HepG2 (cell line): ENCODE measurements around the gene PTPRM.

Experiments used
- ATF2 ChIP-seq: sonication (generic); formaldehyde crosslinking; IDR thresholded peaks from 2 replicates; pipeline ENCODE4 v1.4.0; 2020; ENCODE audit warnings: missing genetic modification reagents
- CAMTA2 ChIP-seq: sonication (generic); formaldehyde crosslinking; IDR thresholded peaks from 2 replicates; pipeline ENCODE4 v1.4.0; 2020; ENCODE audit warnings: mild to moderate bottlenecking, missing genetic modification reagents, borderline replicate concordance
- CHD4 ChIP-seq: fragments of 200-600 bp; sonication (generic); IDR thresholded peaks from 2 replicates; pipeline ENCODE4 v1.7.0; 2017; ENCODE audit warnings: mild to moderate bottlenecking, low read length, borderline replicate concordance
- MAFK ChIP-seq, 2 experiments: IDR thresholded peaks in 1 of 2; conservative IDR thresholded peaks in 1 of 2; 2 replicates each; pipeline ENCODE4 v1.6.1; 2011; ENCODE audit warnings: improper control_type of control experiment in 2 of 2, low read length in 2 of 2
- POLR2A ChIP-seq, 2 experiments: IDR thresholded peaks; 2 replicates each; pipeline ENCODE4 v1.6.1; 2011; ENCODE audit warnings: low read depth in 2 of 2, low read length in 2 of 2, mild to moderate bottlenecking in 1 of 2, moderate library complexity in 1 of 2; ENCODE audit not compliant: insufficient read depth in 1 of 2
- SIX1 ChIP-seq: sonication (generic); formaldehyde crosslinking; IDR thresholded peaks from 2 replicates; pipeline ENCODE4 v1.4.0; 2020; ENCODE audit warnings: missing genetic modification reagents, borderline replicate concordance
- YY1 ChIP-seq: IDR thresholded peaks from 2 replicates; pipeline ENCODE4 v1.6.1; 2011; ENCODE audit warnings: low read length, low read depth, moderate library complexity, mild to moderate bottlenecking; ENCODE audit not compliant: insufficient read depth, insufficient replicate concordance
- ZNF615 ChIP-seq: sonication (generic); formaldehyde crosslinking; IDR thresholded peaks from 2 replicates; pipeline ENCODE4 v1.5.0; 2020; ENCODE audit warnings: mild to moderate bottlenecking, missing genetic modification reagents, borderline replicate concordance

GRCh38 chr18:8116341-8117005 is 549.4 kb downstream of the PTPRM start:
- TF ChIP-seq MAFK (conservative IDR thresholded peaks at IDR 0.05 in 1 of 2, IDR thresholded peaks at IDR 0.05 in 1 of 2; ENCODE audit: low read length in 2 of 2), result no peak
- no peak for TF ChIP-seq CAMTA2
- no peak for TF ChIP-seq SIX1
- no peak for TF ChIP-seq POLR2A (IDR thresholded peaks at IDR 0.05; ENCODE audit: insufficient read depth in 1 of 2, low read depth in 2 of 2, low read length in 2 of 2)
- no peak for TF ChIP-seq ATF2 (CRISPR knock-in tag)
- no peak for TF ChIP-seq YY1
- no peak for TF ChIP-seq CHD4
- TF ChIP-seq ZNF615 (CRISPR knock-in tag), result no peak
